ENCODE results near the gene CEP162.

DNA sequence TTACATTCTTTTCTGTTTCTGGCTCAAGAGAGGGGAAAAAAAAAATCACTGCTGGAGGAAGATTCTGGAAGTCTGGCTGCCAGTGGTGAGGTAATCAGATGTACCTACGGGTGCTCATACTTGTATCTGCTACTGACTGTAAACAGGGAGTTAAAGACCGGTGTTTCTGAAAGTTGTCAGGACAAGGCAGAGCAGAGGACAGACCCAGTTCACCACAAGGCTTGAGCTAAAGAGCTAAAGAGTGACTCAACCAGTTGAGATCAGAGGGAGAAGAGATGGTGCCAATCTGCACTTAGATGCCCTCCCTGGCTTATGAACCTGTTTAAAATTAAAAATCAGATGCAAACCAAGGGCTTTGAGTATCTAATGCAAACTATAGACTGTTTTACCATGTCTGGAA lies 55.4 kb downstream of the CEP162 start:
- TF ChIP-seq, protein P1, sequence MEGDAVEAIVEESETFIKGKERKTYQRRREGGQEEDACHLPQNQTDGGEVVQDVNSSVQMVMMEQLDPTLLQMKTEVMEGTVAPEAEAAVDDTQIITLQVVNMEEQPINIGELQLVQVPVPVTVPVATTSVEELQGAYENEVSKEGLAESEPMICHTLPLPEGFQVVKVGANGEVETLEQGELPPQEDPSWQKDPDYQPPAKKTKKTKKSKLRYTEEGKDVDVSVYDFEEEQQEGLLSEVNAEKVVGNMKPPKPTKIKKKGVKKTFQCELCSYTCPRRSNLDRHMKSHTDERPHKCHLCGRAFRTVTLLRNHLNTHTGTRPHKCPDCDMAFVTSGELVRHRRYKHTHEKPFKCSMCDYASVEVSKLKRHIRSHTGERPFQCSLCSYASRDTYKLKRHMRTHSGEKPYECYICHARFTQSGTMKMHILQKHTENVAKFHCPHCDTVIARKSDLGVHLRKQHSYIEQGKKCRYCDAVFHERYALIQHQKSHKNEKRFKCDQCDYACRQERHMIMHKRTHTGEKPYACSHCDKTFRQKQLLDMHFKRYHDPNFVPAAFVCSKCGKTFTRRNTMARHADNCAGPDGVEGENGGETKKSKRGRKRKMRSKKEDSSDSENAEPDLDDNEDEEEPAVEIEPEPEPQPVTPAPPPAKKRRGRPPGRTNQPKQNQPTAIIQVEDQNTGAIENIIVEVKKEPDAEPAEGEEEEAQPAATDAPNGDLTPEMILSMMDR (IDR thresholded peaks at IDR 0.05), result no peak
- TF ChIP-seq POLR2A (IDR thresholded peaks at IDR 0.05) (no peak), EP300 (IDR thresholded peaks at IDR 0.05) (no peak)

Data from tibial nerve (tissue), 4 donors.